Ishikawa (cell line): Measurements from ENCODE around the gene PBX4.

Experiments used
- CEBPB ChIP-seq: IDR thresholded peaks from 2 replicates; pipeline ENCODE4 v1.6.1; 2012
- EGR1 ChIP-seq: IDR thresholded peaks from 2 replicates; pipeline ENCODE4 v1.6.1; 2012
- EP300 ChIP-seq: IDR thresholded peaks from 2 replicates; pipeline ENCODE4 v1.6.1; 2012; ENCODE audit warnings: borderline replicate concordance
- FOXM1 ChIP-seq: IDR thresholded peaks from 2 replicates; pipeline ENCODE4 v1.6.1; 2012; ENCODE audit warnings: low read depth, borderline replicate concordance
- NFIC ChIP-seq: IDR thresholded peaks from 2 replicates; pipeline ENCODE4 v1.6.1; 2012
- TF ChIP-seq, protein P1 (sequence below): IDR thresholded peaks from 2 replicates; pipeline ENCODE4 v1.6.1; 2012; ENCODE audit warnings: low read depth, mild to moderate bottlenecking

DNA sequence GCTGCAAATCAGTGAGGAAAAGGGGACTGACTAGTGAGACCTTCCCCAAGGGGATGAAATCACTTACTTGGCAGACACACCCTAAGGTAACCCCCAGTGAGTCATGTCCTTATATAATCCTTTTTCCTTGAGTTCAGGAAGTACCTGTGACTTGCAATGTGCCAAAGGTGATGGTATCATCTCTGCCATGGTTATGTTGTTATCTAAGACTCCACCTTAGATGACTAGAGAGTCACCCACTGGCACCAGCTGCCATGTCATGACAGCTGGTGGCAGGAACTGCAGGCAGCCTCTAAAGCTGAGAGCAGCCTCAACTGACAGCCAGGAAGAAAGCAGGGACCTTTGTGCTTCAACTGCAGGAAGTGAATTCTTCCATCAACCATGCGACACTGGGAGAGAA is 12.5 kb downstream of the PBX4 start:
- TF ChIP-seq FOXM1 (no peak), NFIC (no peak), EGR1 (no peak), EP300 (no peak), CEBPB (no peak)
- TF ChIP-seq, protein P1, sequence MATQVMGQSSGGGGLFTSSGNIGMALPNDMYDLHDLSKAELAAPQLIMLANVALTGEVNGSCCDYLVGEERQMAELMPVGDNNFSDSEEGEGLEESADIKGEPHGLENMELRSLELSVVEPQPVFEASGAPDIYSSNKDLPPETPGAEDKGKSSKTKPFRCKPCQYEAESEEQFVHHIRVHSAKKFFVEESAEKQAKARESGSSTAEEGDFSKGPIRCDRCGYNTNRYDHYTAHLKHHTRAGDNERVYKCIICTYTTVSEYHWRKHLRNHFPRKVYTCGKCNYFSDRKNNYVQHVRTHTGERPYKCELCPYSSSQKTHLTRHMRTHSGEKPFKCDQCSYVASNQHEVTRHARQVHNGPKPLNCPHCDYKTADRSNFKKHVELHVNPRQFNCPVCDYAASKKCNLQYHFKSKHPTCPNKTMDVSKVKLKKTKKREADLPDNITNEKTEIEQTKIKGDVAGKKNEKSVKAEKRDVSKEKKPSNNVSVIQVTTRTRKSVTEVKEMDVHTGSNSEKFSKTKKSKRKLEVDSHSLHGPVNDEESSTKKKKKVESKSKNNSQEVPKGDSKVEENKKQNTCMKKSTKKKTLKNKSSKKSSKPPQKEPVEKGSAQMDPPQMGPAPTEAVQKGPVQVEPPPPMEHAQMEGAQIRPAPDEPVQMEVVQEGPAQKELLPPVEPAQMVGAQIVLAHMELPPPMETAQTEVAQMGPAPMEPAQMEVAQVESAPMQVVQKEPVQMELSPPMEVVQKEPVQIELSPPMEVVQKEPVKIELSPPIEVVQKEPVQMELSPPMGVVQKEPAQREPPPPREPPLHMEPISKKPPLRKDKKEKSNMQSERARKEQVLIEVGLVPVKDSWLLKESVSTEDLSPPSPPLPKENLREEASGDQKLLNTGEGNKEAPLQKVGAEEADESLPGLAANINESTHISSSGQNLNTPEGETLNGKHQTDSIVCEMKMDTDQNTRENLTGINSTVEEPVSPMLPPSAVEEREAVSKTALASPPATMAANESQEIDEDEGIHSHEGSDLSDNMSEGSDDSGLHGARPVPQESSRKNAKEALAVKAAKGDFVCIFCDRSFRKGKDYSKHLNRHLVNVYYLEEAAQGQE: no peak
